ENCODE data around the gene UBE3B.

The UBE3B gene

DNA sequence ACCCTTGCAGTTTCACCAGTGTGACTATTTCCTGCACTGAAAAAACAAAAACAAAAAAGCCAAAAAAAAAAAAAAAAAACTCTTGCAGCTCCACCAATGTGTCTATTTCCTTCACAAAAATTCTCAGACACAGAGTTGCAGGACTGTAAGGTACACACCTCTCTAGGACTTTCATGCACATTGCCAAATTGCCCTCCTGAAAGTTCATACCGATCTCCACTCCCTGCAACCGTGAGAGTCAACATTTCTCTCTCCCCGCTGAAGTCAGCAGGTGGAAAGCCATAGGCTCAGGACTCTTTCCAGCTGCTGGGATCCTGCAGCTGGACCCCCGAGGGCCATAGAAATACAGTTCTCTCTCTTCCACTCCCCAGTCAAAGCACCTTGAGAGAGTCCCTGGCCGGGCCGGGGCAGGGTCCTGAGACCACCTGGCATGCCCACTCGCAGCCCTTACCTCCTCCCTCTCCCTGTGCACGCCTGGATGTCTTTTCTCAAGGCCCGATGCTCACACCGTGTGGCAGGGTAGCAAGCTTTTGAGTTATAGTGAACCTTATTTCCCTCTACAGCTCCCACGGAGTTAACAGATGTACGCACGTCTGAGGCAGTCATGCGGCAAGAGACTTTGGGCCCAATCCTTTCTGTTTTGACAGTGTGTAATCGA, 72.3 kb downstream of the UBE3B start:
- in situ Hi-C loops (cut with MboI; ENCODE audit: low sequenced_read_pairs): no loop called here

DNA sequence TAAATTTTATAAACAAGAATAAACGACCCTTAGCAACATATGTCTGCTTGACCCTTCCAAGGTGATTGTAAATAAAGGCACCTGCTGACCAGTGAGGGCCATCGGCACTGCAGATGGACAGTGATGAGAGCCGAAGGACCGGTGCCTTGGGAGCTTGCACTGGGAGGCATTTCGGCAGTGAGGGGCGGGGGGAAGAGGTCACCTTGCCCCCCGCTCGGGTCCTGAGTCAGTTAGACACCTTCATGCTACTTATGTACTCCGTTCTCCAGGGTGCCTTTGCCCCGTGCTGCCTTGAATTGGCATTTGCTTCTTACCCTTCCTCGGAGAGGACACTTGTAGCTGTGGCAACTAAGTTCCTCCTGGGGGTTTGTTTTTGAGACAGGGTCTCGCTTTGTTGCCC, 72.8 kb downstream of the UBE3B start:
- in situ Hi-C loops (cut with MboI; ENCODE audit: low sequenced_read_pairs): no loop called here

DNA sequence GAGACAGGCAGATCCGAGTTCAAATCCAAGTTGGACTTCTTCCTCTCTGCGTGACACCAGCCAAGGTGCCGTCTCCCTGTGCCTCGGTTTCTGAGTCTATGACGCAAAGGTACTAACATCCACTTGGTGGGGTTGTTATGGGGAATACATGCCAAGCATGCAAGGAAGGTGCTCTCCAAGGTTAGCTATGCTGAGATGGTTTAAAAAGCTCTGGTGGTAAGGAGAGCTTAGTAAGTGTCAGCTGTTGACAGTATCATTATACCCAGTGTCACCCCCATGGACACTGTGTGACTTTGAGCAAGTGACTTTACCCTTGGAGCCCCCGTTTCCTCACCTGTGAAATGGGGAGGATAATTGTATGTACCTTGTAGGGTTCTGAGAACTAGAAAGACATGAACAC, 73.7 kb downstream of the UBE3B start:
- in situ Hi-C loops (cut with MboI; ENCODE audit: low sequenced_read_pairs): no loop called here

DNA sequence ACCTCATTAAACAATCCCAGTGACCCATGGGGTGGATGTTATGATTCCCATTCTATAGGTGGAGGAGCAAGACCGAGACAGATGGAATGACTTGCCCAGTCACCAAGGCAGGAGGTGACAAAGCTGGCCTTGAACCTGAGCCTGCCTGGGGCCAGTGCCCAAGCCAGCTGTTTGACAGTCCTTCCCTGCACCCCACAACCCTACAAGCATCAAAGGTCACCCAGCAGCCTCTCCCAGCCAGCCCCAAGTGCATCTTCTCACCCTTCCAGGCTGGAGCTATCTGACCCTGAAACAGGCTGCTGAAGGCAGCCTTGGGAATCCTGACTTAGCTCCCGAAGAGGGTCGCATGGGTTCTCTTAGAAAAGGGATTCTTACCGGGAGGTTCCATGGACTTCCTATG, 75.5 kb downstream of the UBE3B start:
- in situ Hi-C loops (cut with MboI; ENCODE audit: low sequenced_read_pairs): no loop called here

DNA sequence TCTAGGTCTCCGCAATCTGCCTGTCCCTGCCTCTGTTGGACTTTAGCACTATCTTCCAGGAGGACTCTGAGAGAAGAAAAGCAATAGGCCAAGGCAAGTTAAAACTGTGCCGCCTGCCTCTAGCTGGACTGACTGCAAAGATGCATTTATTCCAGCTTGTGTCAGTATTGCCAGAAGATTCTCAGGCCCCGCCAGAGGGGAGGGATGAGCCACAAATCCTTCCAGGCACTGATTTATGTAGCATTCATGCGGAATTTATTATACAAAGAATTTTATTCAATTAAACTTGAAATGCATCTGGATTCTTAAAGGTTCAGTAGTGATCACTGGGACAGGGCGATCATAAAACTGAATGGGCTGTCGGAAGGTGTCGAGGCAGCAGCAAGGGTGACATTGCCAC, 76.0 kb downstream of the UBE3B start:
- in situ Hi-C loops (cut with MboI; ENCODE audit: low sequenced_read_pairs): no loop called here

DNA sequence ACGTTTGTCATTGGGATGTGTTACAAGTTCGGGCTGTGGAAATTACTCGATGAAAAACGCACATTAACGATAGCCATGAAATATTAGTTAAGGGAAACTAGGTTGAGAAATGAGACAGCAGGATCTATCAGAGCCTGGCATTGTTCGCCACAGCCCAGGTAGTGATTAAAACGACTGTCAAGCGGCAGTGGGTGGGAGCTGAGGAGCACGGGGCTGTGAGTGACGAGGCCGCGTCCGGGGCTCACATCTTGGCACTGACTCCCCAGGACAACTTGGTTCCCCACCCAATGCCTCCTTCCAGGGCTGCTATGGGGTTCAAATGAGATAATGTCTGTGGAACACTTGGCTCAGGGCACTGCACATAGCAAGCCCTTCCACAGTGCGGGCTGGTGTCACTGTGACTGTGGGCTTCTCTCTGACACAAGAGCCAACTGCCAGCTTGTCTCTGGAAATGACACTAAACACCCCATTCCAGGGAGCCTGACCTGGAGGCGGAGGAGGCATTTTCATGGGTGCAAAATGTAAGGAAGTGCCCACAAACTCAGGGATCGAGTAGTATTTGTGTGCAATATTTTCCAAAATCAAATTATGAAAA, 76.6 kb downstream of the UBE3B start:
- in situ Hi-C loops (cut with MboI; ENCODE audit: low sequenced_read_pairs): no loop called here

DNA sequence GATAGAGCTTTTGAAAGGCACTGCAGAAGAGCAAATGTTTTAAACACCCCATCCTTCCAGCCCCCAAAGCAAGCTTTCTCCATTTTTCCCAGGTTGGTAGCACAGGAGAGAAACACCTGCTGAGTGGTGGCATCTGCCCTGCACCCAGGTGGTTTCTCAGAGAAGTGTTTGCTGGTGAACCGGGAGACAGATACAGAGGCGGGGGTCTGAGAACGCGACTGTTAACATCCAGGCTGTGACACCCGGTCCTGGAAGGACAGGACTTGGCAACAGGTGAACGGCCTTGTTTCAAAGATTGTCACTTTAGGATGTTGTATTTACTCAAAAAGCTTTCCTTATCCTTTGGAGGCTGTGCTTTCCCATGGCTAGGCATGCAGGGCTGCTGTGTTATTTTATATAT, 77.3 kb downstream of the UBE3B start:
- in situ Hi-C loops (cut with MboI; ENCODE audit: low sequenced_read_pairs): no loop called here

DNA sequence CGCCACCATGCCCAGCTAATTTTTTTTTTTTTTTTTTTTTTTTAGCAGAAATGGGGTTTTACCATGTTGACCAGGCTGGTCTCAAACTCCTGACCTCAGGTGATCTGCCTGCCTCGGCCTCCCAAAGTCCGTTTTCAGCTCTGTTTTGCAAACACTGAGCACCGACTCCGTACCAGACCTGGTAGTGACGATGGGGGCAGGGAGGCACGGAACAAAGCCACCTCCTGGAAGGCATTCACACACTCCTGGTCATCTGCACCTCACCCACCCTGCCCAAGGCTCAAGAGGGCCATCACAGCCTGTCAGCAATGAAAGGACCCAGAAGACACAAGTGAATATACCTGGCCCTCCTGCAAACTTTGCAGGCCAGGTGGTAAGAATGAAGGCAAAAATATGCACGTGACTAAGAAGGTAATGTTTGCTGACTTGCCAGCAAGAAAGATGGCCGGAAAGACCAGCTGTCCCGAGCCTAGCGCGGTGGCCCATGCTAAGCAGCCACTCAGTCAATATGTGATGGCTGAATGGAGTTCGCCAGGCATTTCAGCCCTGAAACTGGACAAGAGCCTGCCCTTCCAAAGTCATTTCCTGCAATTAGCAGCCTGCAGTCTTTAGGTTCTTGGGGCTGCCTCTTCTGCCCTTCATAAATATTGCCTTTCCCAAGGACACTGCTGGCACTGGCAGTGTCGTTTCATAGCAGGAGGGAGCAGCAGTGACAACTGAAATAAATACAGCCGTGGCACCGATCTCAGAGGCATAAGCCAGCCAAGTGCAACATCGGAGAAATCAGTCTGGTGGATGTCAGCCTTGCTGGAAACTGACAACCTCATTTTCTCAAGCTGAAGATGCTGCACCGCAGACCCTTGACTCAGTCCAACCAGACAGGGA, 78.2 kb downstream of the UBE3B start:
- in situ Hi-C loops (cut with MboI; ENCODE audit: low sequenced_read_pairs): no loop called here

DNA sequence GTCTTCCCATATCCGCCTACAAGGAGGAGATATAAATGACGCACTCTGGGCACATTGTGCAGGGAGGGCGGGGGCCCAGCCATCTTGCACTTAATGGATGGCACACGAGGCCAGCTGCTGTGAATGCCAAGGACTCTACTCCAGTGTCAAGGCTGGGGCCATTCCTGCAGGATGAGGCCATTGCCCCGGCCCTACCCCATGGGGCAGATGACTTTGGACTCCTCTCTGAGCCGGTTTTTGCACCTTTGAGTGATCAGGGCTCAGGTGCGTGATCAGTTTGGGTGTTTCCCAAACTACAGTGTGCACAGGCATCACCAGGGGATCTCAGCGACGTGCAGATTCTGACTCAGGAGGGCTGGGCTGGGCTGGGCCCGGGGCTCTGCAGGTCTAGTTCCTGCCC, 79.8 kb downstream of the UBE3B start:
- in situ Hi-C loops (cut with MboI; ENCODE audit: low sequenced_read_pairs): no loop called here

DNA sequence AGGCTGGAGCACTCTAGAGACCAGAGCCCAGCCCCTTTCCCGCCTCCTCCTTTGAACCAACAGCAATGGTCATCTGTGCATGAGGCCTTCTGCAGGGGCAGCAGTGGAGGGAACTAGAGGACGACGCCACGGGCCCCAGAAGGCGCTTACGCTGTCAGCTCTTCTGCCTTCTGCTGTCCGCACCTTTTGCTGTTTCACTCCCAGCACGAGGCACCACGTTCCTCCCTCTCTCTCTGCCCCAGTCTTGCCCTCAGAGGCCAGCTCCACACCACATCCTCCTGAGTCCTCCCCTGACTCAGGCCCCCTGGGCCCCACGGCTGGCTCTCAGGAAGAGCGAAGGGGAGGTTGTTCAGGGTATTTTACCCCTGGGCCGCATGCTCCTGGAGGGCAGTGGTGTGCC, 80.4 kb downstream of the UBE3B start:
- in situ Hi-C loops (cut with MboI; ENCODE audit: low sequenced_read_pairs): no loop called here

DNA sequence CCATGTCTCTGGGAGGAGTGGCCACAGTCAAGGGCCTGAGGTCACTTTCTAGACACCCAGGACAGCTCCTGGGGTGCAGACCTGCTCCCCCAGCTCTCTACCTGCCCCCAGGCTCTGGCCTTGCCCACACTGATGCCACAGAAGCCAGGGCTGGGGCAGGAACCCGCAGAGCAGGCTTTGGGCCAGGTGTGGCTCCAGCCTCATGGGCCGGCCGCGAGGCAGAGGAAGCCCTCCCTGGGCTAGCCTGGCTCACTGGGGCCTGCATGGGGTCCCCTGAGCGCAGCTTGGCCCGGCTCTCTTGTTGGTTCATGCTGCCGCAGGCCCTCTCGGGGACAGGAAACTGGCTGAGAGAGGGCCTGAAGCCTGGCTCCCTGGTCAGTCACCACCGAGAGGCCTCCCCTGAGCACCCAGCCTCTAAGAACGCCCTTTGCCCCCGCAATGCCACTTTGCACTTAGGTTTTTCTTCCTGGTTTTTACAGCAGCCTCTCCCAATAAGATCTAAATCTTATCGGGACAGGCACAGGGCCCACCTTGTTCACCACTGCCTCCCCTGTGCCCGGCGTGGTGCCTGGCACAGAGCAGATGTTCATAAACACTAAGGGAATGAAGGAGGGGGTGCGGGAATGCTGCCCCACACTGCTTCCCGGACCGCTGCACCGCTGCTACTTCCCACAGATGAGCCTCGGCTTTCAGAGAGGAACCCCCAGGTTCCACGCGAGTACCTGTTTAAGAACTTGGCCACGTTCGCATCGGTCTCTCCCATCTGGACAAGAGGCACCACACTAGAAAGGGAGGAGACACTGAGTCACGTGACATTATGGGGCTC, 81.2 kb downstream of the UBE3B start:
- in situ Hi-C loops (cut with MboI; ENCODE audit: low sequenced_read_pairs): no loop called here

DNA sequence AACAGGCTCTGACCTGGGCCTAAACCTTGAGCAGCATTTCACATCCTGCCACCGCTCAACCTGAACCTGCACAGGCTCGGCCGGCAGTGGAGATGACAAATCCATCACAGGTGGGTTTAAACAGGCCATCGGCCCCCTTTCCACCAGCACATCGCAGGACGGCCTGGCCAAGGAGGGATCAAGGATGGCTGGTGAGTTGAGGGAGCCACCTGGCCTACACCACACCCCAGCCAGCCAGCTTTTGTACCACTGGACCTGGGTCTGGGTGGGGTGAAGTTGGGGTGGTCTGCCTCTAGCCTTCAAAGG, 81.7 kb downstream of the UBE3B start:
- in situ Hi-C loops (cut with MboI; ENCODE audit: low sequenced_read_pairs): no loop called here

DNA sequence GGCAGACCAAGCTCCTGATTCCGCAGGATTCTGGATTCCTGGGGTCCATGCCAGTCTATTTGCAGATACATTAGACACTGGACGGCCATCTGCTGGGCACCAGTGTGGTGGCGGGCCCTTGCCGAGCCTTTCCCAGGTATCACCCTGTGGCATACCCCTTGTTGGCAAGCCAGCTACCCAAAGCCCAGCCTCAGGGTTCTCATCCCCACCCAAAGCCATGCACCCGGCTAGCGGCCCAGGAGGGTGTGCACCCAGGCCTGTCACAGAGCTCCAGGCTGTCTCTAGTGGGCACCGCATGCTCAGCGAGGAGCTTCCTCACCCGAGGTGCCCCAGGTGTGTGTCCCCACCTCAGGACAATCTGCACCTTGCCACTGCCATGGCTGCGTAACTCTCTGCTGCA, 82.2 kb downstream of the UBE3B start:
- in situ Hi-C loops (cut with MboI; ENCODE audit: low sequenced_read_pairs): no loop called here

DNA sequence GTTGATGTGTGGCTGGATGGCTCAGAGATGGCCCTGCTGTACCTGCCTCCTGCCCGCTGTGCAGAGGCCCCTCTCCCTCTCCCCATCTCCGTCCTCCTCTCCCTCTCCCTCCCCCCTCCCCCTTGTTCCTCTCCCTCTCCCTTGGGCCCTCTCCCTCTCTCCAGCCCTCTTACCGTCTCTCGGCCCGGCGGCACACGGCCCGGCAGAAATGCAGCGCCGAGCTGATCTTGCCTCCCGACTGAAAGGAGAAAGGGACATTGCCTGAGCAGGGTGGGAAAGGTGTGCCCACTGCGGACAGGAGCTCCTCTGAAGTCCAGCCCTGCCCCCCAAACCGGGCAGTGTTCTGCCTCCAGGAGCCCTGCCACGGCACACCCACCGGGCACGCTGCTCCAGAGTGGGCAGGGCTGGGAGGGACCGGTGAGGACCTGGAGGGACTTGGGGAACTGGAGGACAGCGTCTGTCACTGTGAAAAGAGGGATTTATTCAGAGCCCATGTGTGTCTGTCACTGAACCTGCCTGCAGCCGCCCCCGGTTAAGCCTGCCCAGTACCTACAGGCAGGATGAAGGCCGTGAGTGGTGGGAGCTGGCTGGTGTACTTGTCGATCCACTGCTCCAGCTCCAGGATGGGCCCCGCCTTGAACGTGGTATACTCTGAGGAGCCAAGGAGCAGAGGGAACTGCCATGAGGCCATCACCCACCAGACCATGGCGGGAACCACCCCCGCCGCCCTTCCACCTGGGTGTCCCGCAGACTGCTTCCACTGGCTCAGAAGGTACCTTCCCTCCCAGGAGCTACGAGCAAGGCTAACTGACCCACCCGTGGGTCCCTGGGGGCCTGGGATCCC, 83.7 kb downstream of the UBE3B start:
- in situ Hi-C loops (cut with MboI; ENCODE audit: low sequenced_read_pairs): no loop called here

DNA sequence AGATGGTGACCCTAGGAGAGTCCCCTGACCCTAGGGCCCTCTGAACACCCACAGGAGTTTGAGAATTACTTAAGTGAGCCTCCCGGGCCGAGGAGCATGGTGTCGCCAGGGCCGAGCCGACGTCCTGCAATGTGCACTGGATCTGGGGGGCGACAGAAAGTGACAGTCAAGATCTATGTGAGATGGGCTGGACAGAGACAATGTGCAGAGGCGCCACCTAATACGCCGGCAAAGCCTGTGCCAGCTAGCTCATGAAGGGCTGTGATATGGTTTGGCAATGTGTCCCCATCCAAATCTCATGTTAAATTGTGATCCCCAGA, 84.2 kb downstream of the UBE3B start:
- in situ Hi-C loops (cut with MboI; ENCODE audit: low sequenced_read_pairs): no loop called here

DNA sequence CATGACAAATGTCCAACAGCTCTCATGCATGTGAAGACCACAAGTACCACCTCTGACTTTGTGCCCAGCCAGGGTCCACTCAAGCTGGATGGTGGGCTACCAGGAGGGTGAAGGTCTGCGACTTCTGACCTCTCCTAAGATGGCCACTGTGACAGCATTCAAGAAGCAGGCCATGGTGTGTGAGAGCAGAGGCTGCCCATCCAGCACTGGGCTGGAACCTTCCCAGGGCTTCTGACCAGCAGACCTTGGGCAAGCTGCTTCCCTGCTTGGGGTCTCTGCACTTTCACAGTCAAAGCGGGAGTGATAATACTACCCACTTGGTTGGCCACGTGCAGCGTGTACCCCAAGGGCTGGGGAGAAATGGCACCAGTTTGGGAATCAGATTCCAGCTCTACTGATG, 85.4 kb downstream of the UBE3B start:
- in situ Hi-C loops (cut with MboI; ENCODE audit: low sequenced_read_pairs): no loop called here

DNA sequence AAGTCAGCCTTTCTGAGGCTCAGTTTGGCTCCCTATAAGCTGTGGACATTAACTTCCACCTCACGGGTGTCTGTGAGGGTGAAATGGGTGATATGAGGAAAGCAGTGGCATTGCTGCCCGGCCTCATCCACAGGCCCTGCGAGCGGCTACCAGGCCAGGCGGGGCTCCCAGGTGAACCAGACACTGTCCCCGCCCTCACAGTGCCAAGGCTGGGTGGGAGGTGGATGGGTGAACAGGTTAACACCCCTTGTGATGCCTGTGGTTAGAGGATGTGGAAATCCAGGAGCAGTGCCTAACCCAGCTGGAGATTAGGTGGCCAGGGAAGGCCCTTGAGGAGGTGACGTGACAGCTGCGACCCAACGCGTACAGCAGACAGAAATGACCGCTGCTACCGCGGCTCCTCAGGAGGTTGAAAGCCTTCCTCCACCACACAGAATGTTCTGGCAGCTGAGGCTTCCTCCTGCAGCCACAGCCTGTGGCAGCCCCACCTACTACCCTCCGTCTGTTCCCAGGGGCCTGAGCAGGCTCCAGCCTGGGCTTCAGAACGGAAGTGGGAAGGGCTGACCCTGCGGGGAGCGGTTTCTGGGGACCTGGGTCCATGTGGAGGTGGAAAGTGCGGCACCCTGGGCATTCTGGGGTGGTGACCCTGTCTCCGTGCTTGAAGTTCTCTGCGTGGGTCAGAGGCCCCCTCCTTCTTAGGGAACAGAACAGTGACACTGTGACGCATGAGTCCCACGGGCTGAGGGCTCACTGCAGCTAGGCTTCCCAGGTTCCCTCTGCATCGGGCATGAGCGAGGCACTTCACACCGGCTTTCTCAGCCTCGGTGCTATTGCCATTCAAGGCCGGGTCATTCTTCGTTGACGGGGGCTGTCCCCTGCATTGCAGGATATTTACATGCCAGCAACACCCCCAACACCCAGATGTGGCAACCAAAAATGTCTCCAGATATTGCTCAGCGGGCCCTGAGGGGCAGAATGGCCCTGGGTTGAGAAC, 86.2 kb downstream of the UBE3B start:
- in situ Hi-C loops (cut with MboI; ENCODE audit: low sequenced_read_pairs): no loop called here

DNA sequence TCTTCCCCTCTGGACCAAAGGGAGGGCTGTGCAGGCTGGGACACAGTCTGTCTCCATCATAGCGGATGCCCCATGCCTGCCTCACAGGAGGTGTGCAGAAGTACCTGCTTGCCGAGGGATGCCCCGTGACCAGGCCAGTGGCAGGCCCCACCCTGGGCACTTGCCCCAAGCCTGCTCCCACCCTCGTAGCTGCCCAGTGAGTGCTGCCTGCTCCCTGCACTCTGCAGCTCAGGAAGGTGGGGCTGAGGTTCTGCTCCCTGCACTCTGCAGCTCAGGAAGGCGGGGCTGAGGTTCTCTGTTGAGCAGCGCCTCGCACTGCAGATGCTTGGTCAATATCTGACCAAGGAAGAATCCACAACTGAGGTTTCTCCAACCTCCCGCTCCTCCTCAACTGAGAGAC, 89.0 kb downstream of the UBE3B start:
- in situ Hi-C loops (cut with MboI; ENCODE audit: low sequenced_read_pairs): no loop called here

DNA sequence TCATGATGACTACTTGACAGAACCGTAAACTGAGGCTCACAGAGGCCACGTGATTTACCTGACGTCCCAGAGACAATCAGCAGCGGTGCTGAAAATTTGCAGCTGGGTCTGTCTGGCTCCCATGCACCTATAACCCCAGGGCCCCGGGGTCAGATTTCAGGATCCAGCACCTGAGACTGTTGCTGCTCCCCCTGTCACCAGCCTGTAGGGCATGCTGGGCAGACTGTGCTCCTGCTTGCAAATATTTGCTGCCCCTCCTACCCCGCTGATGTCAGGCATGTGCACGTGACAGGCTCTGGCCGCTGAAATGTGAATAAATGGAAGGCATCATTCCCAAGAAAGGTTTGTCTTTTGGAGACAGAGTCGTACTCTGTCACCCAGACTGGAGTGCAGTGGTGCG, 89.9 kb downstream of the UBE3B start:
- in situ Hi-C loops (cut with MboI; ENCODE audit: low sequenced_read_pairs): no loop called here

DNA sequence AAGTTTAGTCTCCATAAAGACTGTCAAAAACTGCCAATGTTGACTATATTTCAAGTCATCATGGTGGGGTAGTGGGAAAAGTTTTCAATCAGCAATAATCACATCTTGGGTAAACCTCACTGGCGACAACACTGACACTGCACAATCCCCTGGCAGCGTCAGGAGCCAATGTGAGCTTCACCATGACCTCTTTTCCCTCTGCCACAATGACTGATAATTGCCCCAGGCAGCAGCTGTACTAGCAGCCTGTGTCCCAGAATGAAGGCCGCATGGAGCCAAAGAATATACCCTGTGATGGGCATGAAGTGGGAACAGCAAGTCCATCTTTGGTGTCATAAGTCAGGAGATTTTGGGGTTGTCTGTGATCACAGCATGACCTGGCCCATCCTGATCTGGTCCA, 90.5 kb downstream of the UBE3B start:
- in situ Hi-C loops (cut with MboI; ENCODE audit: low sequenced_read_pairs): no loop called here
